Measurements from ENCODE around the gene SEC14L5. TPM values are rescaled to one million over a fixed set of nuclear protein-coding genes. Genes with fewer than 3 reads are reported as not detected.

SEC14L5 gene
- total RNA-seq, 1 experiment from 2014 or later: 2.3 TPM

GRCh38 chr16:5033256-5034166, 75.4 kb downstream of the SEC14L5 start, which contains the start of gene NAGPA (continued):
- no peak for TF ChIP-seq GTF2I (CRISPR knock-in tag; conservative IDR thresholded peaks at IDR 0.05)
- TF ChIP-seq, protein P1, sequence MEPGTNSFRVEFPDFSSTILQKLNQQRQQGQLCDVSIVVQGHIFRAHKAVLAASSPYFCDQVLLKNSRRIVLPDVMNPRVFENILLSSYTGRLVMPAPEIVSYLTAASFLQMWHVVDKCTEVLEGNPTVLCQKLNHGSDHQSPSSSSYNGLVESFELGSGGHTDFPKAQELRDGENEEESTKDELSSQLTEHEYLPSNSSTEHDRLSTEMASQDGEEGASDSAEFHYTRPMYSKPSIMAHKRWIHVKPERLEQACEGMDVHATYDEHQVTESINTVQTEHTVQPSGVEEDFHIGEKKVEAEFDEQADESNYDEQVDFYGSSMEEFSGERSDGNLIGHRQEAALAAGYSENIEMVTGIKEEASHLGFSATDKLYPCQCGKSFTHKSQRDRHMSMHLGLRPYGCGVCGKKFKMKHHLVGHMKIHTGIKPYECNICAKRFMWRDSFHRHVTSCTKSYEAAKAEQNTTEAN (CRISPR knock-in tag; IDR thresholded peaks at IDR 0.05): peak; percentile 59; the same call in 1 of the 2 replicates
- no peak for TF ChIP-seq FOXJ3 (CRISPR knock-in tag; IDR thresholded peaks at IDR 0.05; ENCODE audit: borderline replicate concordance)
- TF ChIP-seq, protein P2, sequence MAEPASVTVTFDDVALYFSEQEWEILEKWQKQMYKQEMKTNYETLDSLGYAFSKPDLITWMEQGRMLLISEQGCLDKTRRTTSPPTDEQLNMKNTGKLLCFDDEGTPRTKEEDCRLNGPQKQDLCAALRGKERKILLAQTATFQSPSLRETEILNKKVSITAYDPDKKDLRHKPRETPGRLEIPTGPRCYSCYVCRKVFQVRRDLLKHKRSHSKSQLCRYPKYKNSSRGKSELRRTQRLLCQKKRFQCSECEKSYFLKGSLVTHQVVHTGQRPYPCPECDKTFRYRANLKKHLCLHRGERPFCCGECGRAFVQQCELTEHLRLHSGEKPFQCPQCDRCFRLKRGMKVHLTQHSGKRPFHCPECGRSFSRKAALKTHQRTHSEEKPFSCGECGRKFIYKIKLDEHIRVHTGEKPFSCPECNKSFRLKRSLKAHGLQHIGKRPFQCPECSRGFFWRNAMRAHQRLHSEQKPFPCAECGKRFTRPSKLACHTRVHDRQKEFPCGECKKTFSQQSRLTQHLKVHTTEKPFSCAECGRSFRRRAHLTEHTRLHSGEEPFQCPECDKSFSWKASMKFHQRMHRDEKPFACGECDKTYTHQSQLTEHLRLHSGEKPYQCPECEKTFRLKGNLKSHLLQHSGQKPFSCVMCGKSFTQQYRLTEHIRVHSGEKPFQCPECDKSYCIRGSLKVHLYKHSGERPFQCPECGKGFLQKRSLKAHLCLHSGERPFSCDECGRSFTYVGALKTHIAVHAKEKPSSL (CRISPR knock-in tag; conservative IDR thresholded peaks at IDR 0.05): no peak
- TF ChIP-seq FOXP4 (CRISPR knock-in tag; IDR thresholded peaks at IDR 0.05): peak; percentile 30; the same call in 1 of the 2 replicates
- TF ChIP-seq ESRRA (CRISPR knock-in tag; IDR thresholded peaks at IDR 0.05; ENCODE audit: borderline replicate concordance): peak; percentile 24; the same call in 1 of the 2 replicates
- no peak for TF ChIP-seq MYBL2 (CRISPR knock-in tag; IDR thresholded peaks at IDR 0.05)
- TF ChIP-seq ZNF219 (CRISPR knock-in tag; IDR thresholded peaks at IDR 0.05; ENCODE audit: borderline replicate concordance): no peak
- TF ChIP-seq OVOL2 (CRISPR knock-in tag; IDR thresholded peaks at IDR 0.05; ENCODE audit: borderline replicate concordance): no peak
- TF ChIP-seq USF1 (CRISPR knock-in tag; IDR thresholded peaks at IDR 0.05): peak; percentile 100
- TF ChIP-seq ZNF232 (CRISPR knock-in tag; IDR thresholded peaks at IDR 0.05): no peak
- TF ChIP-seq SP1 (CRISPR knock-in tag; conservative IDR thresholded peaks at IDR 0.05): peak; percentile 65
- peak; percentile 62; the same call in 1 of the 2 replicates for TF ChIP-seq FOXP1 (CRISPR knock-in tag; IDR thresholded peaks at IDR 0.05; ENCODE audit: borderline replicate concordance)
- TF ChIP-seq ZSCAN18 (CRISPR knock-in tag; IDR thresholded peaks at IDR 0.05): no peak
- TF ChIP-seq GRHL2 (CRISPR knock-in tag; IDR thresholded peaks at IDR 0.05; ENCODE audit: insufficient replicate concordance, severe bottlenecking): no peak
- TF ChIP-seq ZNF138 (CRISPR knock-in tag; conservative IDR thresholded peaks at IDR 0.05): no peak
- TF ChIP-seq RELA (CRISPR knock-in tag; IDR thresholded peaks at IDR 0.05; ENCODE audit: borderline replicate concordance): peak; percentile 25; the same call in 1 of the 2 replicates
- no peak for TF ChIP-seq ZMAT4 (CRISPR knock-in tag; IDR thresholded peaks at IDR 0.05)
- no peak for TF ChIP-seq NFE2L1 (CRISPR knock-in tag; IDR thresholded peaks at IDR 0.05)
- TF ChIP-seq IRF2 (CRISPR knock-in tag; IDR thresholded peaks at IDR 0.05; ENCODE audit: borderline replicate concordance, low read depth): no peak
- no peak for TF ChIP-seq JAZF1 (CRISPR knock-in tag; IDR thresholded peaks at IDR 0.05)
- TF ChIP-seq, protein P3, sequence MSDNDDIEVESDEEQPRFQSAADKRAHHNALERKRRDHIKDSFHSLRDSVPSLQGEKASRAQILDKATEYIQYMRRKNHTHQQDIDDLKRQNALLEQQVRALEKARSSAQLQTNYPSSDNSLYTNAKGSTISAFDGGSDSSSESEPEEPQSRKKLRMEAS (CRISPR knock-in tag; IDR thresholded peaks at IDR 0.05): peak; percentile 49; the same call in 1 of the 2 replicates
- TF ChIP-seq, protein P4, sequence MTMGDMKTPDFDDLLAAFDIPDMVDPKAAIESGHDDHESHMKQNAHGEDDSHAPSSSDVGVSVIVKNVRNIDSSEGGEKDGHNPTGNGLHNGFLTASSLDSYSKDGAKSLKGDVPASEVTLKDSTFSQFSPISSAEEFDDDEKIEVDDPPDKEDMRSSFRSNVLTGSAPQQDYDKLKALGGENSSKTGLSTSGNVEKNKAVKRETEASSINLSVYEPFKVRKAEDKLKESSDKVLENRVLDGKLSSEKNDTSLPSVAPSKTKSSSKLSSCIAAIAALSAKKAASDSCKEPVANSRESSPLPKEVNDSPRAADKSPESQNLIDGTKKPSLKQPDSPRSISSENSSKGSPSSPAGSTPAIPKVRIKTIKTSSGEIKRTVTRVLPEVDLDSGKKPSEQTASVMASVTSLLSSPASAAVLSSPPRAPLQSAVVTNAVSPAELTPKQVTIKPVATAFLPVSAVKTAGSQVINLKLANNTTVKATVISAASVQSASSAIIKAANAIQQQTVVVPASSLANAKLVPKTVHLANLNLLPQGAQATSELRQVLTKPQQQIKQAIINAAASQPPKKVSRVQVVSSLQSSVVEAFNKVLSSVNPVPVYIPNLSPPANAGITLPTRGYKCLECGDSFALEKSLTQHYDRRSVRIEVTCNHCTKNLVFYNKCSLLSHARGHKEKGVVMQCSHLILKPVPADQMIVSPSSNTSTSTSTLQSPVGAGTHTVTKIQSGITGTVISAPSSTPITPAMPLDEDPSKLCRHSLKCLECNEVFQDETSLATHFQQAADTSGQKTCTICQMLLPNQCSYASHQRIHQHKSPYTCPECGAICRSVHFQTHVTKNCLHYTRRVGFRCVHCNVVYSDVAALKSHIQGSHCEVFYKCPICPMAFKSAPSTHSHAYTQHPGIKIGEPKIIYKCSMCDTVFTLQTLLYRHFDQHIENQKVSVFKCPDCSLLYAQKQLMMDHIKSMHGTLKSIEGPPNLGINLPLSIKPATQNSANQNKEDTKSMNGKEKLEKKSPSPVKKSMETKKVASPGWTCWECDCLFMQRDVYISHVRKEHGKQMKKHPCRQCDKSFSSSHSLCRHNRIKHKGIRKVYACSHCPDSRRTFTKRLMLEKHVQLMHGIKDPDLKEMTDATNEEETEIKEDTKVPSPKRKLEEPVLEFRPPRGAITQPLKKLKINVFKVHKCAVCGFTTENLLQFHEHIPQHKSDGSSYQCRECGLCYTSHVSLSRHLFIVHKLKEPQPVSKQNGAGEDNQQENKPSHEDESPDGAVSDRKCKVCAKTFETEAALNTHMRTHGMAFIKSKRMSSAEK (CRISPR knock-in tag; IDR thresholded peaks at IDR 0.05; ENCODE audit: borderline replicate concordance): no peak
